ENCODE data around the gene TSNAXIP1.

Gene TSNAXIP1

GRCh38 chr16:67782567-67783352 is 23.9 kb upstream of the TSNAXIP1 start:
- in situ Hi-C loops (cut with MboI; ENCODE audit: low sequenced_read_pairs) = no loop called here

- in situ Hi-C loops (cut with MboI; ENCODE audit: low sequenced_read_pairs) = no loop called here
Observed at GRCh38 chr16:67783353-67783725, 23.4 kb upstream of the TSNAXIP1 start.

- in situ Hi-C loops (cut with MboI; ENCODE audit: low sequenced_read_pairs) = no loop called here
Observed at GRCh38 chr16:67786491-67786890, 20.2 kb upstream of the TSNAXIP1 start.

- in situ Hi-C loops (cut with MboI; ENCODE audit: low sequenced_read_pairs) = no loop called here
Observed at GRCh38 chr16:67790071-67790470, 16.6 kb upstream of the TSNAXIP1 start.

- in situ Hi-C loops (cut with MboI; ENCODE audit: low sequenced_read_pairs) = no loop called here
Observed at GRCh38 chr16:67796099-67796718, 10.5 kb upstream of the TSNAXIP1 start.

- in situ Hi-C loops (cut with MboI; ENCODE audit: low sequenced_read_pairs) = no loop called here
Observed at GRCh38 chr16:67800338-67800926, 6.3 kb upstream of the TSNAXIP1 start.

GRCh38 chr16:67801241-67801640 is 5.4 kb upstream of the TSNAXIP1 start:
- in situ Hi-C loops (cut with MboI; ENCODE audit: low sequenced_read_pairs) = no loop called here

- in situ Hi-C loops (cut with MboI; ENCODE audit: low sequenced_read_pairs) = no loop called here
Observed at GRCh38 chr16:67801883-67802282, 4.8 kb upstream of the TSNAXIP1 start.

- in situ Hi-C loops (cut with MboI; ENCODE audit: low sequenced_read_pairs) = no loop called here
Observed at GRCh38 chr16:67803894-67804293, 2.8 kb upstream of the TSNAXIP1 start.

GRCh38 chr16:67804853-67805542 is 1.7 kb upstream of the TSNAXIP1 start:
- in situ Hi-C loops (cut with MboI; ENCODE audit: low sequenced_read_pairs) = no loop called here

- in situ Hi-C loops (cut with MboI; ENCODE audit: low sequenced_read_pairs) = no loop called here
Observed at GRCh38 chr16:67805718-67806427, 816 bp upstream of the TSNAXIP1 start.

- in situ Hi-C loops (cut with MboI; ENCODE audit: low sequenced_read_pairs) = no loop called here
Observed at GRCh38 chr16:67807148-67807682, 526 bp downstream of the TSNAXIP1 start.

- in situ Hi-C loops (cut with MboI; ENCODE audit: low sequenced_read_pairs) = no loop called here
Observed at GRCh38 chr16:67811899-67812298, 5.2 kb downstream of the TSNAXIP1 start.

- in situ Hi-C loops (cut with MboI; ENCODE audit: low sequenced_read_pairs) = no loop called here
Observed at GRCh38 chr16:67814567-67814966, 7.9 kb downstream of the TSNAXIP1 start.

- in situ Hi-C loops (cut with MboI; ENCODE audit: low sequenced_read_pairs) = no loop called here
Observed at GRCh38 chr16:67820608-67821259, 14.0 kb downstream of the TSNAXIP1 start.

GRCh38 chr16:67822511-67822910 is 15.8 kb downstream of the TSNAXIP1 start:
- in situ Hi-C loops (cut with MboI; ENCODE audit: low sequenced_read_pairs) = no loop called here

- in situ Hi-C loops (cut with MboI; ENCODE audit: low sequenced_read_pairs) = no loop called here
Observed at GRCh38 chr16:67825119-67825518, 18.4 kb downstream of the TSNAXIP1 start.

- in situ Hi-C loops (cut with MboI; ENCODE audit: low sequenced_read_pairs) = no loop called here
Observed at GRCh38 chr16:67825906-67826305, 19.2 kb downstream of the TSNAXIP1 start.

- in situ Hi-C loops (cut with MboI; ENCODE audit: low sequenced_read_pairs) = no loop called here
Observed at GRCh38 chr16:67828651-67829050, 22.0 kb downstream of the TSNAXIP1 start.

- in situ Hi-C loops (cut with MboI; ENCODE audit: low sequenced_read_pairs) = no loop called here
Observed at GRCh38 chr16:67833030-67833414, 26.3 kb downstream of the TSNAXIP1 start.
